ENCODE measurements around the gene PODXL2.

Gene PODXL2

GRCh38 chr3:127663151-127663550 is 34.2 kb downstream of the PODXL2 start:
- Histone ChIP-seq H4K91ac (ENCODE audit: low read depth, low read length) (no peak overlapping the region), H2AFZ (ENCODE audit: insufficient read depth, low read length, poor library complexity) (no peak overlapping the region), H3K9ac (ENCODE audit: low read length) (no peak overlapping the region), H3K36me3 (ENCODE audit: control insufficient read depth in 1 of 2, insufficient read depth in 2 of 2, low read length in 2 of 2) (no peaks in the 10 kb centered on the region), H4K12ac (ENCODE audit: low read depth, low read length) (no peak overlapping the region), H3K9me3 (ENCODE audit: insufficient read depth, low read depth, low read length) (no peaks in the 10 kb centered on the region), H3K23ac (ENCODE audit: low read length) (no peak overlapping the region), H3K18ac (ENCODE audit: low read length) (no peak overlapping the region), H3K4me2 (ENCODE audit: low read length) (no peak overlapping the region), H3K79me1 (ENCODE audit: low read length) (no peaks in the 10 kb centered on the region), H3K79me2 (ENCODE audit: control insufficient read depth, insufficient read depth, low read length, poor library complexity) (no peaks in the 10 kb centered on the region), H2BK12ac (ENCODE audit: low read length) (no peak overlapping the region), H2BK120ac (ENCODE audit: insufficient read depth, low read length, poor library complexity) (no peak overlapping the region), H4K8ac (ENCODE audit: low read depth, low read length) (no peak overlapping the region), H3K27ac (ENCODE audit: low read depth, low read length) (no peak overlapping the region), H3K4me1 (ENCODE audit: control insufficient read depth in 1 of 2, insufficient read depth in 2 of 2, low read length in 2 of 2) (no peaks in the 10 kb centered on the region), H3K4me3 (ENCODE audit: low read depth, low read length) (no peak overlapping the region), H3K4ac (ENCODE audit: low read depth, low read length) (no peak overlapping the region), H2BK5ac (ENCODE audit: low read depth, low read length, poor library complexity) (no peak overlapping the region), H2AK5ac (ENCODE audit: low read length) (no peak overlapping the region), H3K14ac (ENCODE audit: low read length) (no peak overlapping the region), H3K27me3 (ENCODE audit: insufficient read depth, low read length) (no peaks in the 10 kb centered on the region)
- no CpG with 5 or more reads among the region's 5 CpGs for WGBS (ENCODE audit: extremely low coverage, insufficient coverage, insufficient read length)
- DNase-seq, result no peak

- DNase-seq, result no peak
- no peaks in the 10 kb centered on the region for H3K36me3 ChIP-seq (ENCODE audit: control insufficient read depth in 1 of 2, insufficient read depth in 2 of 2, low read length in 2 of 2)
- H2BK120ac ChIP-seq (ENCODE audit: insufficient read depth, low read length, poor library complexity), result no peak overlapping the region
- H4K8ac ChIP-seq (ENCODE audit: low read depth, low read length), result no peak overlapping the region
- H2AFZ ChIP-seq (ENCODE audit: insufficient read depth, low read length, poor library complexity), result no peak overlapping the region
- H3K4me1 ChIP-seq (ENCODE audit: control insufficient read depth in 1 of 2, insufficient read depth in 2 of 2, low read length in 2 of 2), result no peaks in the 10 kb centered on the region
- H3K9ac ChIP-seq (ENCODE audit: low read length), result no peak overlapping the region
- H3K4me3 ChIP-seq (ENCODE audit: low read depth, low read length), result no peak overlapping the region
- WGBS (ENCODE audit: extremely low coverage, insufficient coverage, insufficient read length), result no CpG with 5 or more reads among the region's 2 CpGs
- H3K4ac ChIP-seq (ENCODE audit: low read depth, low read length), result no peak overlapping the region
- no peak overlapping the region for H3K27ac ChIP-seq (ENCODE audit: low read depth, low read length)
- H3K79me2 ChIP-seq (ENCODE audit: control insufficient read depth, insufficient read depth, low read length, poor library complexity), result no peaks in the 10 kb centered on the region
- H3K4me2 ChIP-seq (ENCODE audit: low read length), result no peak overlapping the region
- H2BK5ac ChIP-seq (ENCODE audit: low read depth, low read length, poor library complexity), result no peak overlapping the region
- H3K14ac ChIP-seq (ENCODE audit: low read length), result no peak overlapping the region
- H3K27me3 ChIP-seq (ENCODE audit: insufficient read depth, low read length), result no peaks in the 10 kb centered on the region
- H3K9me3 ChIP-seq (ENCODE audit: insufficient read depth, low read depth, low read length), result no peaks in the 10 kb centered on the region
- H3K79me1 ChIP-seq (ENCODE audit: low read length), result no peaks in the 10 kb centered on the region
- H2AK5ac ChIP-seq (ENCODE audit: low read length), result no peak overlapping the region
- H4K12ac ChIP-seq (ENCODE audit: low read depth, low read length), result no peak overlapping the region
- H2BK12ac ChIP-seq (ENCODE audit: low read length), result no peak overlapping the region
- no peak overlapping the region for H4K91ac ChIP-seq (ENCODE audit: low read depth, low read length)
- no peak overlapping the region for H3K23ac ChIP-seq (ENCODE audit: low read length)
- H3K18ac ChIP-seq (ENCODE audit: low read length), result no peak overlapping the region
Measured at GRCh38 chr3:127665165-127665564, 36.2 kb downstream of the PODXL2 start.

DNA sequence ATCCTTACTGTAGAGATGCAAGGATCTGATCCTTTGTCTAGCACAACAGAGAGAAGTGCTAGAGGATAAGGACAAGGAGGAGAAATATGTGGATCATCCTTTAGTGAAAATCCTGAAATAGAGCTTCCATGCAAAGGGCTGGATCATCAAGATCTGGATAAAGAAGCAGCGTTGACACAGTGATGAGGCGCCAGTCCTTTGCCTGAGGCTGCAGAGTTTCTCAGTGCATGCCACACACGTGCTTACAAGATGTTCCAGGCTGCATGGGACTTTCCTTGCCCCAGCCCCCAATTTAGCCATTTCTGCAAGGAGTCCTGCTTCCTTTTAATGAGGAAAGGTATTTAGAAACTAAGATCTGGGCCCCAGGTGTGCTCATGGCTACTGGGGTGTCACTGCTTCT is 36.6 kb downstream of the PODXL2 start:
- Histone ChIP-seq H3K9me3 (ENCODE audit: insufficient read depth, low read depth, low read length) (no peaks in the 10 kb centered on the region), H3K27me3 (ENCODE audit: insufficient read depth, low read length) (no peaks in the 10 kb centered on the region), H3K36me3 (ENCODE audit: control insufficient read depth in 1 of 2, insufficient read depth in 2 of 2, low read length in 2 of 2) (no peaks in the 10 kb centered on the region), H3K4me1 (ENCODE audit: control insufficient read depth in 1 of 2, insufficient read depth in 2 of 2, low read length in 2 of 2) (no peaks in the 10 kb centered on the region), H4K91ac (ENCODE audit: low read depth, low read length) (no peak overlapping the region), H3K9ac (ENCODE audit: low read length) (no peak overlapping the region), H4K12ac (ENCODE audit: low read depth, low read length) (no peak overlapping the region), H3K23ac (ENCODE audit: low read length) (no peak overlapping the region), H2BK5ac (ENCODE audit: low read depth, low read length, poor library complexity) (no peak overlapping the region), H2AK5ac (ENCODE audit: low read length) (no peak overlapping the region), H3K79me2 (ENCODE audit: control insufficient read depth, insufficient read depth, low read length, poor library complexity) (no peaks in the 10 kb centered on the region), H3K27ac (ENCODE audit: low read depth, low read length) (no peak overlapping the region), H2AFZ (ENCODE audit: insufficient read depth, low read length, poor library complexity) (no peak overlapping the region), H3K4me2 (ENCODE audit: low read length) (no peak overlapping the region), H3K18ac (ENCODE audit: low read length) (no peak overlapping the region), H4K8ac (ENCODE audit: low read depth, low read length) (no peak overlapping the region), H2BK12ac (ENCODE audit: low read length) (no peak overlapping the region), H3K14ac (ENCODE audit: low read length) (no peak overlapping the region), H3K79me1 (ENCODE audit: low read length) (no peaks in the 10 kb centered on the region), H3K4me3 (ENCODE audit: low read depth, low read length) (no peak overlapping the region), H2BK120ac (ENCODE audit: insufficient read depth, low read length, poor library complexity) (no peak overlapping the region), H3K4ac (ENCODE audit: low read depth, low read length) (no peak overlapping the region)
- no peak for DNase-seq
- no CpG with 5 or more reads among the region's 3 CpGs for WGBS (ENCODE audit: extremely low coverage, insufficient coverage, insufficient read length)

GRCh38 chr3:127666676-127667075 is 37.7 kb downstream of the PODXL2 start:
- Histone ChIP-seq H2BK120ac (ENCODE audit: insufficient read depth, low read length, poor library complexity) (no peak overlapping the region), H3K4me2 (ENCODE audit: low read length) (no peak overlapping the region), H2AK5ac (ENCODE audit: low read length) (no peak overlapping the region), H2AFZ (ENCODE audit: insufficient read depth, low read length, poor library complexity) (no peak overlapping the region), H2BK5ac (ENCODE audit: low read depth, low read length, poor library complexity) (no peak overlapping the region), H3K79me2 (ENCODE audit: control insufficient read depth, insufficient read depth, low read length, poor library complexity) (no peaks in the 10 kb centered on the region), H3K9me3 (ENCODE audit: insufficient read depth, low read depth, low read length) (no peaks in the 10 kb centered on the region), H2BK12ac (ENCODE audit: low read length) (no peak overlapping the region), H3K27ac (ENCODE audit: low read depth, low read length) (no peak overlapping the region), H3K27me3 (ENCODE audit: insufficient read depth, low read length) (no peaks in the 10 kb centered on the region), H3K9ac (ENCODE audit: low read length) (no peak overlapping the region), H3K18ac (ENCODE audit: low read length) (no peak overlapping the region), H3K4me1 (ENCODE audit: control insufficient read depth in 1 of 2, insufficient read depth in 2 of 2, low read length in 2 of 2) (no peaks in the 10 kb centered on the region), H3K4me3 (ENCODE audit: low read depth, low read length) (no peak overlapping the region), H3K36me3 (ENCODE audit: control insufficient read depth in 1 of 2, insufficient read depth in 2 of 2, low read length in 2 of 2) (no peaks in the 10 kb centered on the region), H3K4ac (ENCODE audit: low read depth, low read length) (no peak overlapping the region), H4K91ac (ENCODE audit: low read depth, low read length) (no peak overlapping the region), H3K23ac (ENCODE audit: low read length) (no peak overlapping the region), H3K14ac (ENCODE audit: low read length) (no peak overlapping the region), H4K8ac (ENCODE audit: low read depth, low read length) (no peak overlapping the region), H3K79me1 (ENCODE audit: low read length) (no peaks in the 10 kb centered on the region), H4K12ac (ENCODE audit: low read depth, low read length) (no peak overlapping the region)
- WGBS (ENCODE audit: extremely low coverage, insufficient coverage, insufficient read length), result no CpG with 5 or more reads among the region's 2 CpGs
- no peak for DNase-seq

Measured in trophoblast cell (in vitro differentiated cells and primary cell).